ENCODE results near the gene METTL3.

DNA sequence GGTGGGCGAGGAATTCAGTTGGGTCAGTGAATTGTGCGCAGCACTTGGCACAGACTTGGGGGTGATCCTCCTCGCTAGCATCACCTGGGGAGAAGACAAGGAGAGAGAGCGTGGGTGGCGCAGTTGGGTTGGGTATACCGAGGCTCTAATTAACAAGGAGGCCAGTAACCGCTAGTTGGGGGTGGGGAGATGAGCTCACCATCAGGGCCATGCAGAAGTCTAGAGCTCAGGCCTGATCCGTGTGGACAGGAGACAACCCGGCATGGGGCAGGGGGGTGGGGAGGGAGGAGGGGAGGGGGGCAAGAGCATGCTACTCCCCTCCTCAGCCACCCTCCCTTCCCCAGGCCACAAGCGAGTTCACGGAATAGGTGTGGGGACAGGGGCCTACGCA is 14.4 kb upstream of the METTL3 start:
- TF ChIP-seq POLR2AphosphoS5 (IDR thresholded peaks at IDR 0.05; ENCODE audit: insufficient read depth, low read depth, low read length): no peak
- TF ChIP-seq, protein P1, sequence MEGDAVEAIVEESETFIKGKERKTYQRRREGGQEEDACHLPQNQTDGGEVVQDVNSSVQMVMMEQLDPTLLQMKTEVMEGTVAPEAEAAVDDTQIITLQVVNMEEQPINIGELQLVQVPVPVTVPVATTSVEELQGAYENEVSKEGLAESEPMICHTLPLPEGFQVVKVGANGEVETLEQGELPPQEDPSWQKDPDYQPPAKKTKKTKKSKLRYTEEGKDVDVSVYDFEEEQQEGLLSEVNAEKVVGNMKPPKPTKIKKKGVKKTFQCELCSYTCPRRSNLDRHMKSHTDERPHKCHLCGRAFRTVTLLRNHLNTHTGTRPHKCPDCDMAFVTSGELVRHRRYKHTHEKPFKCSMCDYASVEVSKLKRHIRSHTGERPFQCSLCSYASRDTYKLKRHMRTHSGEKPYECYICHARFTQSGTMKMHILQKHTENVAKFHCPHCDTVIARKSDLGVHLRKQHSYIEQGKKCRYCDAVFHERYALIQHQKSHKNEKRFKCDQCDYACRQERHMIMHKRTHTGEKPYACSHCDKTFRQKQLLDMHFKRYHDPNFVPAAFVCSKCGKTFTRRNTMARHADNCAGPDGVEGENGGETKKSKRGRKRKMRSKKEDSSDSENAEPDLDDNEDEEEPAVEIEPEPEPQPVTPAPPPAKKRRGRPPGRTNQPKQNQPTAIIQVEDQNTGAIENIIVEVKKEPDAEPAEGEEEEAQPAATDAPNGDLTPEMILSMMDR (IDR thresholded peaks at IDR 0.05; ENCODE audit: extremely low read depth in 1 of 2, insufficient read depth in 1 of 2, low read depth in 1 of 2, low read length in 2 of 2): no peak
- TF ChIP-seq, protein P2, sequence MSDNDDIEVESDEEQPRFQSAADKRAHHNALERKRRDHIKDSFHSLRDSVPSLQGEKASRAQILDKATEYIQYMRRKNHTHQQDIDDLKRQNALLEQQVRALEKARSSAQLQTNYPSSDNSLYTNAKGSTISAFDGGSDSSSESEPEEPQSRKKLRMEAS (IDR thresholded peaks at IDR 0.05; ENCODE audit: insufficient read depth, insufficient read length): no peak
- TF ChIP-seq EZH2 (IDR thresholded peaks at IDR 0.05; ENCODE audit: borderline replicate concordance, low read depth, low read length, severe bottlenecking): no peak
- TF ChIP-seq POLR2A (IDR thresholded peaks at IDR 0.05; ENCODE audit: low read depth, low read length): no peak
- no peak for TF ChIP-seq JUN (IDR thresholded peaks at IDR 0.05; ENCODE audit: borderline replicate concordance, insufficient read depth, insufficient read length, low read depth)
- TF ChIP-seq MYC (IDR thresholded peaks at IDR 0.05; ENCODE audit: low read depth, low read length): no peak

Data from endothelial cell of umbilical vein (primary cell).